Fibroblast of skin of back (primary cell): ENCODE measurements around the gene LANCL3.

Source experiments
- DNase-seq: peaks from one replicate; pipeline ENCODE4 v3.0.0-alpha.2; 2013

Gene LANCL3

GRCh38 chrX:37684973-37685372, 113.5 kb downstream of the LANCL3 start:
- DNase-seq = no peak

- peak; percentile 28 for DNase-seq
These were observed 114.2 kb downstream of the LANCL3 start, which contains the start of gene XK for GRCh38 chrX:37685381-37686359. XK (plus strand) TSS chrX:37685791; CDS start chrX:37685962, 171 bp downstream.

DNA sequence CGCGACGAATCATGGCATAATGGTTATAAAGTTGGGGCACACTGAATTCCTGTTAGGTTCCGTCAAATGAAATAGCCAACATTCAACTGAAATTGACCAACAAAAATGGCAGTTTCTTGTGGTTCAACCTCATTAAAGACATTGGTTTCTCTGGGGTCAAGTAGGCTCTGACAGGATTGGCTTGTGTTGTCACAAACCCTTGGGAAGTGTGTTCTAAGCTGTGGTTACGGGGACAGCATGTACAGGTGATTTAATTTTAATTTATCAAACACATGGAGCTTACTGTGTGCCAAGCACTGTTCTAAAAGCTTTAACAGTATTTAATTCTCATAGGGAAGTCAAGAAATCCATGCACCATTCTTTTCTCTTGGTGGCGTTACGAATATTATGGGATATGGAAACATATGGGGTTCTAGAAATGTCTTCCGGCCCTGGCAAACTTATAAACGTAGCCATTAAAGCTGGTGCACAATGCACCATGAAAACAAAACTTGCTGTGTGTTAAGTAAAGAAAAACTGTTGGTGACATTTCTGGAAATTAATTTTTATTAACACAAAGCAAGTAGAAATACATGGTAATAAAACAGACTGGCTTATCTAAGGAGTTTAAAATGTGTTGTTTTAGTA, 115.0 kb downstream of the LANCL3 start:
- no peak for DNase-seq

- no peak for DNase-seq
These were observed 115.5 kb downstream of the LANCL3 start for GRCh38 chrX:37686996-37687395.

GRCh38 chrX:37690119-37690518, 118.7 kb downstream of the LANCL3 start:
- no peak for DNase-seq

- peak; percentile 39 for DNase-seq
These were observed 121.5 kb downstream of the LANCL3 start for GRCh38 chrX:37692918-37693317.

DNA sequence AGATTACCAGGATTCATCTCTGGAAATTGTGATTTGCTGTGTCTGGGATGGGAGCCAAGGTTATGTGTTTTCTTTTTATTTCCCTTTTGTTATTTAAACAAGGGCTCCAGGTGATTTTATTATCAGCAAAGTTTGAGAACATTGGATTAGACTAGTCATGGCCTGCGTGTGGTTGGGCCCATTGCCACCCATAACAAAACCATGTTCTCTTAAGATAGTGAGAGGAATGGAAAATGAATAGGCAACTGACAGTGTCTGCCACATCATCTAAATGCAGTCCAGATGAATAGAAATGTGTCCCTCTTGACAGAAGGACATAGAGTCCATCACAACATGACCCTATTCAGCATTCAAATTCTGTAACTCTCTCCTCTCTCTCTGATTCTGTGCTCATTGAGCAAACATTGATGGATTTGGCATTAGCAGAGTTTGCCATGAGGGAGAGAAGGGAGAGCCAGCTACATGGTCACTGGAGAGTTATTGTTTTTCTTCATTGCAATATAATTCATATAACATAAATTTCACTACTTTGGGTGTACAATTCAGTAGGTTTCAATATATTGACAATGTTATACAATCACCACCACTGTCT, 125.8 kb downstream of the LANCL3 start:
- no peak for DNase-seq

DNA sequence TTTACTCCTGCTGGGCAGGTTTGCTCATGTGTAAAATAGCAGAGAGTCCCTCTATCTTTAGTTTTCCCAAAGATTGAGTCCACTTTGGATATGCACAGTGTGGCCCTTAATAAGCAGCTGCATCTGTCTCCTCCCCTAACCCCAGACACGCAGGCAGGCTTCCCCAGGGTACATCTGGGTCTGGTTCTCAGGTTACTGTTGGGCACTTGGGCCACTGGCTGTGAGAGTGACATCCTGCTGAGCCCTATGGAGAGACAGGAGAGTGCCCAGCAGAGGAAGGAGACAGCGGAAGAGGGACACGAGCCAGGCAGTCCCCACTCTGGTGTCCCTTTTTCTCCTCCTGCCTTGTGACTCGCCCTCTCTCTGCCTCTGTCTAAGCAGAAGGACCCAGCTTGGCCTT, 130.1 kb downstream of the LANCL3 start:
- DNase-seq = no peak

GRCh38 chrX:37711991-37712390, 140.5 kb downstream of the LANCL3 start:
- no peak for DNase-seq

GRCh38 chrX:37712458-37712857, 141.0 kb downstream of the LANCL3 start:
- DNase-seq = no peak

GRCh38 chrX:37714479-37714878, 143.0 kb downstream of the LANCL3 start:
- no peak for DNase-seq

DNA sequence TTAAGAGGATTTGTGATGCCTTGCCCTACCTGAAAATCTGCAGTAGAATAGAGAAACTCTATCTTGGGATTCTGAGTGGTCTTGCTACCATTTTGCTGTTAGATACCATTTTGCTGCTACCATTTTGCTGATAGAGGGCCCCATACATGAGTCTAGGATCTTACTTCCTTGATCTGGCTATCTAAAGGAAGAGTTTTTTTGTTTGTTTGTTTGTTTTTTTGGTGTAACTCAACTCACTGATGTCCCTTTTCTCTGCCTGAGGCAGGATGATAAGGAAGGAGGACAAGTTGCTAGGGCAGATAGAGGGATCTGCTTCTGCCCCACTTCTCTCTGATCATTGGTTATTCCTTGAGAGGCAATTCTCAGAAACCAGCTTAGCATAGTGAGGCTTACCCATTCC, 145.1 kb downstream of the LANCL3 start:
- no peak for DNase-seq

DNA sequence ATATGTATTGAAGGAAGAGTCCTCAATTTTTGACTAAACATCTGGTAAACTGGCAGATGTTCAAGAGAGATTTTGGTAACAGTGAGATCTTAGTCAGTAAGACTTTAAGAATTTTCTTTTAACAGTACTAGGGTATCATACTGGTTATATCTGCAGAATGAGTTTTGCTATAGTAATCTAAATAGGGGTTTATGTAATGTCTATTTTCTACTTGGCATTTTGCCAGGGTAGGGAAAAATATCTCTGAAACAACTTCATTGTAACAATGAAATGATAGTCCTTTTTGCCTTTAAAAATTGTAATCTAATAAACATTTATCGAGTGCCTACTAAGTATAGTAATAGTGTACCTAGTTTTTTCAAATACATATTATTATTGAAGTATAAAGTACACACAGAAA, 146.2 kb downstream of the LANCL3 start:
- DNase-seq = no peak

DNA sequence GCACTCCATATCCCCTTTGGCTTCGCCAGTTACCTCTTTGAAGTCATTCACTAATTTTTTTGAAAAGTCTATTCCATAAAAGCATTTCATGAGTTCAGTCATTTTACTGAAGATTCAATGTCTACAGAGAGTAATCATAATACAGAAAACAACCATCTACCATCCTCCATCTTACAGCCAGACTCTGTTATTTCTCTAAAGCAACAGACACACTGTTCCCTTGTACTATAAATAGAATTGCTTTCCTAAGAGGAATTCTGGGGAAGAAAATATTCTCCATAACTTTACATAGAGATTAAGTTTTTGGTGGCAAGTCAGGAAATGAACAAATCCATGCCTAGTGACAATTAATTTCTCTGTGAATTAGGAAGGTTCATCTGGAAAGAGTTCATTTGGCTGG, 151.1 kb downstream of the LANCL3 start:
- DNase-seq = no peak

GRCh38 chrX:37726346-37726745, 154.9 kb downstream of the LANCL3 start:
- no peak for DNase-seq
